ENCODE measurements around the gene KCTD18. TPM values are rescaled to one million over a fixed set of nuclear protein-coding genes. Genes with fewer than 3 reads are reported as not detected.

The KCTD18 gene
- total and polyA plus RNA-seq, 4 donors, result 4.4 to 7.9 (median 6.5) TPM

- Histone ChIP-seq H3K9ac (ENCODE audit: low read depth in 1 of 2, low read length in 2 of 2) (no peak overlapping the region), H3K9me3 (ENCODE audit: control insufficient read depth in 4 of 4, low read length in 3 of 4) (no peaks in the 10 kb centered on the region), H3K4me3 (ENCODE audit: low read depth in 1 of 3, low read length in 3 of 3) (no peak overlapping the region), H3K27me3 (ENCODE audit: control insufficient read depth in 4 of 4, insufficient read depth in 4 of 4, low read length in 3 of 4) (no peaks in the 10 kb centered on the region), H3K4me1 (ENCODE audit: control insufficient read depth in 4 of 4, insufficient read depth in 4 of 4, low read length in 3 of 4) (peaks cover 0 to 9% (median 1%) of the 10 kb centered on the region in 4 donors), H3K27ac (ENCODE audit: low read depth in 1 of 2, low read length in 2 of 2) (no peak overlapping the region), H3K36me3 (ENCODE audit: control insufficient read depth in 4 of 4, insufficient read depth in 3 of 4, low read depth in 1 of 4, low read length in 3 of 4) (peaks cover 0 to 14% (median 5%) of the 10 kb centered on the region in 4 donors)
- TF ChIP-seq ATF3 (IDR thresholded peaks at IDR 0.05) (no peak), SP1 (IDR thresholded peaks at IDR 0.05) (no peak), FOXA2 (IDR thresholded peaks at IDR 0.05) (no peak), RXRA (IDR thresholded peaks at IDR 0.05) (no peak), EGR1 (IDR thresholded peaks at IDR 0.05; ENCODE audit: low read depth in 2 of 2) (no peak), HNF4G (IDR thresholded peaks at IDR 0.05) (no peak), NR2F2 (IDR thresholded peaks at IDR 0.05) (no peak), MAX (IDR thresholded peaks at IDR 0.05) (no peak), RAD21 (IDR thresholded peaks at IDR 0.05) (no peak), YY1 (IDR thresholded peaks at IDR 0.05) (no peak), TAF1 (conservative IDR thresholded peaks at IDR 0.05) (no peak), FOXA1 (IDR thresholded peaks at IDR 0.05) (no peak), REST (IDR thresholded peaks at IDR 0.05) (no peak), HNF4A (conservative IDR thresholded peaks at IDR 0.05) (no peak)
- no peak for DNase-seq (ENCODE audit: low spot score)
- 82% methylated on average over 4 of the region's 4 CpGs for WGBS
These were observed 54.7 kb downstream of the KCTD18 start for GRCh38 chr2:200454927-200455801.

GRCh38 chr2:200453853-200454534 lies 55.9 kb downstream of the KCTD18 start:
- Histone ChIP-seq H3K27ac (ENCODE audit: low read depth in 1 of 2, low read length in 2 of 2) (no peak overlapping the region), H3K9me3 (ENCODE audit: control insufficient read depth in 4 of 4, low read length in 3 of 4) (no peaks in the 10 kb centered on the region), H3K27me3 (ENCODE audit: control insufficient read depth in 4 of 4, insufficient read depth in 4 of 4, low read length in 3 of 4) (no peaks in the 10 kb centered on the region), H3K4me1 (ENCODE audit: control insufficient read depth in 4 of 4, insufficient read depth in 4 of 4, low read length in 3 of 4) (peaks cover 0 to 9% (median 1%) of the 10 kb centered on the region in 4 donors), H3K9ac (ENCODE audit: low read depth in 1 of 2, low read length in 2 of 2) (no peak overlapping the region), H3K4me3 (ENCODE audit: low read depth in 1 of 3, low read length in 3 of 3) (no peak overlapping the region), H3K36me3 (ENCODE audit: control insufficient read depth in 4 of 4, insufficient read depth in 3 of 4, low read depth in 1 of 4, low read length in 3 of 4) (peaks cover 0 to 12% (median 5%) of the 10 kb centered on the region in 4 donors)
- DNase-seq (ENCODE audit: low spot score), result no peak
- WGBS, result 83% methylated on average over 5 of the region's 5 CpGs
- TF ChIP-seq CTCF (IDR thresholded peaks at IDR 0.05; ENCODE audit: low read depth, low read length, missing input control) (no peak), FOXA1 (IDR thresholded peaks at IDR 0.05) (no peak), EGR1 (IDR thresholded peaks at IDR 0.05; ENCODE audit: low read depth in 2 of 2) (no peak), SP1 (IDR thresholded peaks at IDR 0.05) (no peak), HNF4G (IDR thresholded peaks at IDR 0.05) (no peak), TAF1 (conservative IDR thresholded peaks at IDR 0.05) (no peak), MAX (IDR thresholded peaks at IDR 0.05) (no peak), RAD21 (IDR thresholded peaks at IDR 0.05) (no peak), GABPA (IDR thresholded peaks at IDR 0.05 in 1 of 2, conservative IDR thresholded peaks at IDR 0.05 in 1 of 2) (no peak), ATF3 (IDR thresholded peaks at IDR 0.05) (no peak)
